ENCODE data around the gene OCA2.
"Not testable (repeated sequence)": the region's sequence is repeated elsewhere in the genome, so short reads cannot be mapped to it uniquely, and the experiment has no call there.

The OCA2 gene

GRCh38 chr15:27865926-27866325 is 233.2 kb downstream of the OCA2 start:
- DNase-seq: no peak

- no peak for DNase-seq
Measured at GRCh38 chr15:27865323-27865922, 233.7 kb downstream of the OCA2 start.

GRCh38 chr15:27864719-27865118 is 234.4 kb downstream of the OCA2 start:
- DNase-seq: no peak

- DNase-seq: no peak
Measured at GRCh38 chr15:27864086-27864485, 235.0 kb downstream of the OCA2 start.

GRCh38 chr15:27863000-27863399 is 236.1 kb downstream of the OCA2 start:
- DNase-seq: no peak

- DNase-seq: no peak
Measured at GRCh38 chr15:27861171-27861570, 237.9 kb downstream of the OCA2 start.

GRCh38 chr15:27855137-27855536 is 244.0 kb downstream of the OCA2 start:
- DNase-seq: no peak

GRCh38 chr15:27854601-27855000 is 244.5 kb downstream of the OCA2 start:
- no peak for DNase-seq

GRCh38 chr15:27853624-27854455 is 245.3 kb downstream of the OCA2 start:
- no peak for DNase-seq

GRCh38 chr15:27851858-27852210 is 247.3 kb downstream of the OCA2 start:
- no peak for DNase-seq

- DNase-seq: no peak
Measured at GRCh38 chr15:27850981-27851857, 247.9 kb downstream of the OCA2 start.

GRCh38 chr15:27850050-27850449 is 249.1 kb downstream of the OCA2 start:
- DNase-seq: no peak

- DNase-seq: not testable (repeated sequence)
Measured at GRCh38 chr15:27848936-27849335, 250.2 kb downstream of the OCA2 start.

GRCh38 chr15:27847775-27848710 is 251.1 kb downstream of the OCA2 start:
- no peak for DNase-seq

- DNase-seq: no peak
Measured at GRCh38 chr15:27846722-27847395, 252.3 kb downstream of the OCA2 start.

- DNase-seq: no peak
Measured at GRCh38 chr15:27845535-27846369, 253.4 kb downstream of the OCA2 start.

- DNase-seq: no peak
Measured at GRCh38 chr15:27844018-27844666, 255.0 kb downstream of the OCA2 start.

GRCh38 chr15:27843146-27843545 is 256.0 kb downstream of the OCA2 start:
- no peak for DNase-seq

GRCh38 chr15:27842526-27842925 is 256.6 kb downstream of the OCA2 start:
- DNase-seq: no peak

GRCh38 chr15:27835233-27835939 is 263.7 kb downstream of the OCA2 start:
- no peak for DNase-seq

Measured in NCI-H1092 (cell line).